H1 (cell line): ENCODE results near the gene STAC2. TPM values are rescaled to one million over a fixed set of nuclear protein-coding genes. Genes with fewer than 3 reads are reported as not detected.

Experiments used
- ASH2L ChIP-seq: fragments of 200-600, 300-600 bp; sonication (generic); IDR thresholded peaks from one replicate; pipeline ENCODE4 v1.7.1; 2017; ENCODE audit warnings: low read length
- BCL11A ChIP-seq, 2 experiments: IDR thresholded peaks; one replicate each; pipeline ENCODE4 v1.6.1; 2011; ENCODE audit warnings: low read depth in 2 of 2, low read length in 2 of 2, mild to moderate bottlenecking in 2 of 2
- CREB1 ChIP-seq: IDR thresholded peaks from 2 replicates; pipeline ENCODE4 v1.6.1; 2012; ENCODE audit warnings: inconsistent platforms
- E2F6 ChIP-seq: IDR thresholded peaks from 2 replicates; pipeline ENCODE4 v1.6.1; 2012; ENCODE audit warnings: inconsistent platforms
- EP300 ChIP-seq, 2 experiments: IDR thresholded peaks; 1 replicate in 1 of 2; 2 replicates in 1 of 2; pipeline ENCODE4 v1.6.1; 2011 to 2012; ENCODE audit warnings: low read depth in 2 of 2, low read length in 2 of 2, mild to moderate bottlenecking in 2 of 2, borderline replicate concordance in 1 of 2, inconsistent platforms in 1 of 2, moderate library complexity in 1 of 2
- GTF2F1 ChIP-seq: IDR thresholded peaks from 2 replicates; pipeline ENCODE4 v1.6.1; 2012; ENCODE audit warnings: low read depth, low read length, improper control_type of control experiment, borderline replicate concordance
- JUN ChIP-seq: IDR thresholded peaks from 2 replicates; pipeline ENCODE4 v1.6.1; 2011; ENCODE audit warnings: low read depth, mild to moderate bottlenecking, improper control_type of control experiment, low read length
- JUND ChIP-seq: IDR thresholded peaks from 2 replicates; pipeline ENCODE4 v1.6.1; 2011; ENCODE audit warnings: mild to moderate bottlenecking, improper control_type of control experiment, low read length
- KDM1A ChIP-seq: fragments of 200-600, 300-600 bp; sonication (generic); IDR thresholded peaks from 2 replicates; pipeline ENCODE4 v1.7.1; 2016; ENCODE audit warnings: mild to moderate bottlenecking, low read length, borderline replicate concordance
- KDM4A ChIP-seq: IDR thresholded peaks from one replicate; pipeline ENCODE4 v1.7.1; 2012; ENCODE audit warnings: low read depth, mild to moderate bottlenecking, moderate library complexity, low read length, inconsistent platforms; ENCODE audit not compliant: severe bottlenecking
- MAFK ChIP-seq: IDR thresholded peaks from 2 replicates; pipeline ENCODE4 v1.6.1; 2012; ENCODE audit warnings: low read depth, mild to moderate bottlenecking, improper control_type of control experiment, low read length
- NANOG ChIP-seq: IDR thresholded peaks from 2 replicates; pipeline ENCODE4 v1.6.1; 2011; ENCODE audit warnings: low read length, low read depth, mild to moderate bottlenecking, inconsistent platforms; ENCODE audit not compliant: insufficient read depth, poor library complexity, severe bottlenecking
- NRF1 ChIP-seq: IDR thresholded peaks from 2 replicates; pipeline ENCODE4 v1.6.1; 2011; ENCODE audit warnings: mild to moderate bottlenecking, low read depth, low read length, improper control_type of control experiment
- RAD21 ChIP-seq, 2 experiments: IDR thresholded peaks in 1 of 2; conservative IDR thresholded peaks in 1 of 2; 2 replicates each; pipeline ENCODE4 v1.6.1; 2011; ENCODE audit warnings: low read depth in 2 of 2, low read length in 2 of 2, improper control_type of control experiment in 1 of 2, inconsistent platforms in 1 of 2, mild to moderate bottlenecking in 1 of 2, moderate library complexity in 1 of 2
- RFX5 ChIP-seq: IDR thresholded peaks from 2 replicates; pipeline ENCODE4 v1.6.1; 2011; ENCODE audit warnings: low read depth, low read length, improper control_type of control experiment, borderline replicate concordance
- SAP30 ChIP-seq: fragments of 300-600 bp; sonication (generic); IDR thresholded peaks from 2 replicates; pipeline ENCODE4 v1.7.1; 2012; ENCODE audit warnings: low read length, moderate library complexity, mild to moderate bottlenecking, inconsistent platforms; ENCODE audit not compliant: insufficient read depth, insufficient replicate concordance
- SIN3A ChIP-seq, 2 experiments: IDR thresholded peaks in 1 of 2; conservative IDR thresholded peaks in 1 of 2; 2 replicates each; pipeline ENCODE4 v1.6.1; 2011 to 2012; ENCODE audit warnings: low read length in 2 of 2, improper control_type of control experiment in 1 of 2, low read depth in 1 of 2, mild to moderate bottlenecking in 1 of 2
- SP2 ChIP-seq: IDR thresholded peaks from 2 replicates; pipeline ENCODE4 v1.6.1; 2012; ENCODE audit warnings: mild to moderate bottlenecking, low read length, inconsistent platforms
- SRF ChIP-seq: IDR thresholded peaks from 2 replicates; pipeline ENCODE4 v1.6.1; 2011; ENCODE audit warnings: mild to moderate bottlenecking, low read depth, low read length, moderate library complexity
- TAF1 ChIP-seq: IDR thresholded peaks from 2 replicates; pipeline ENCODE4 v1.6.1; 2011; ENCODE audit warnings: mild to moderate bottlenecking, low read depth, low read length
- TAF7 ChIP-seq: optimal IDR thresholded peaks from 2 replicates; pipeline ENCODE3; 2011; ENCODE audit warnings: low read depth, mild to moderate bottlenecking, inconsistent platforms, low read length, moderate library complexity, borderline replicate concordance
- USF2 ChIP-seq: IDR thresholded peaks from 2 replicates; pipeline ENCODE4 v1.6.1; 2011; ENCODE audit warnings: low read length, improper control_type of control experiment
- polyA plus RNA-seq, 7 experiments: library from polyadenylated mRNA; depleted of rRNA in 3 of 7; stranded (reverse) in 5 of 7; unstranded in 2 of 7; fragments of >200 nt in 5 of 7; fragments of 200-250 nt in 2 of 7; gene quantifications; 1 replicate in 5 of 7; 2 replicates in 1 of 7; 4 replicates in 1 of 7; pipeline versions ENCODE4 v1.2.1 to v1.2.3, GENCODE V29; 2011 to 2013; ENCODE audit warnings: missing spikeins in 2 of 7, mixed read lengths in 2 of 7
- total RNA-seq: library from RNA; stranded (reverse); fragmentation: NEBNext Ultra II Directional; extraction: Animal tissue kit (Norgen Biotek cat#: 25700); gene quantifications from 2 replicates; pipeline ENCODE4 v1.2.1, GENCODE V29; 2021

STAC2 gene
- total and polyA plus RNA-seq, 2 of the 8 experiments (the other 6 are each of a cell fraction or from before 2014, with no cell fraction given), result 1.5 to 6.0 TPM

- TF ChIP-seq JUN (no peak), SP2 (no peak), RAD21 (IDR thresholded peaks at IDR 0.05 in 1 of 2, conservative IDR thresholded peaks at IDR 0.05 in 1 of 2; ENCODE audit: low read depth in 2 of 2, low read length in 2 of 2) (peak; percentile 67 to 76), JUND (no peak), KDM1A (no peak), RFX5 (no peak), CREB1 (peak; percentile 69; the same call in 1 of the 2 replicates), BCL11A (IDR thresholded peaks at IDR 0.05; ENCODE audit: low read depth in 2 of 2, low read length in 2 of 2) (no peak), E2F6 (peak; percentile 60; the same call in 1 of the 2 replicates), USF2 (no peak), ASH2L (peak; percentile 33), NANOG (no peak), TAF7 (no peak), SAP30 (no peak), SIN3A (conservative IDR thresholded peaks at IDR 0.05 in 1 of 2, IDR thresholded peaks at IDR 0.05 in 1 of 2; ENCODE audit: low read depth in 1 of 2, low read length in 2 of 2) (peak in 1 of 2 experiments; percentile 81; a peak in 2 of 4 replicates), EP300 (IDR thresholded peaks at IDR 0.05; ENCODE audit: borderline replicate concordance in 1 of 2, low read depth in 2 of 2, low read length in 2 of 2) (peak in 1 of 2 experiments; percentile 29; a peak in 1 of 3 replicates), NRF1 (no peak), KDM4A (no peak), SRF (no peak), MAFK (no peak), TAF1 (0 out of 2 replicates have a peak, but pooled peaks have one; percentile 45), GTF2F1 (no peak)
These were observed 14.0 kb upstream of the STAC2 start (continued) for GRCh38 chr17:39239640-39240314.
